ENCODE results near the gene ZNF280A.

ZNF280A gene

DNA sequence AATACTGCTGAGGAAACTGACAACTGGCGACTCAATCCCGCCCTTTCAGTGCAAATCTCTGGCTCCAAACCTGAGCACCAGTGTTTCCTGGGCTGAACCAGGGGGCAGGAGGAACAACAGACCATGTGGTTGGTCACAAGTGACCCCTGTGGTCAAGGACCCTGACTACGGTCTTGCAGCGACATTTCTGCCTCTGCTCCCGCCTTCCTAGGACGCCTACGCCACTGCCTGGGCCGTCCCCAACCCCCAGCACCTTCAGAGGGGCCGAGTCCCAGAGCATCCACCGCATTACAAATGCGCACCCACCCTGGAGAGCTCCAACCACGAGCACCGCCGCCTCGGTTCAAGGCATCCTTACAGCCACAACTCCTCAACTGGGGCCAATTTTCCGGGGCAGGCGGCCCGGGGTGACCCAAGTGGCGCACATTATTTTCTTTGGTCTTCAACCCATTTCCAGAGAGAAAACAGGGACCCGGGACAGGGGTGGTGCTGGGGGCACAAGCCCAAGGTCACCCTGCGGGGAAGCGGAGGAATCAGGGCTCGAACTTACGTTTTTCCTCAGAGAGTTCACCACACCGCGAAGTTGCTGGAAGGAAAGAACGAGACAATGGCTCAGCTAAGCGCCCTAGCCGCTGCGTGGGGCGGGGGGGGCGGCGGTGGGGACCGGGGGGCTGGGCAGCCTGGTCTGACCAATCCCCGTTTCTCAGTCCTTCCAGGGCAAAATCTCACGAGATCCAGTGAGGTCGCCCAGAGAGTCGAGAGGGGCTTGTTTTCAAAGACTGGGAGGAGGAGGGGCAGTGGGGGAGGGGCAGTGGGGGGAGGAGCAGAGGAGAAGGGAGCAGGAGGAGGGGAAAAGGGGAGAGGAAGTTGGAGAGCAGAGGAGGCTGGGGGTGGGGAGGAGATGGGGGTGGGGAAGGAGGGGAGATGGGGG lies 37.2 kb upstream of the ZNF280A start:
- no peak for DNase-seq (ENCODE audit: low read depth)
- no peak overlapping the region for H3K4me3 ChIP-seq (ENCODE audit: control insufficient read depth, low read depth, low read length)
- TF ChIP-seq, protein P1, sequence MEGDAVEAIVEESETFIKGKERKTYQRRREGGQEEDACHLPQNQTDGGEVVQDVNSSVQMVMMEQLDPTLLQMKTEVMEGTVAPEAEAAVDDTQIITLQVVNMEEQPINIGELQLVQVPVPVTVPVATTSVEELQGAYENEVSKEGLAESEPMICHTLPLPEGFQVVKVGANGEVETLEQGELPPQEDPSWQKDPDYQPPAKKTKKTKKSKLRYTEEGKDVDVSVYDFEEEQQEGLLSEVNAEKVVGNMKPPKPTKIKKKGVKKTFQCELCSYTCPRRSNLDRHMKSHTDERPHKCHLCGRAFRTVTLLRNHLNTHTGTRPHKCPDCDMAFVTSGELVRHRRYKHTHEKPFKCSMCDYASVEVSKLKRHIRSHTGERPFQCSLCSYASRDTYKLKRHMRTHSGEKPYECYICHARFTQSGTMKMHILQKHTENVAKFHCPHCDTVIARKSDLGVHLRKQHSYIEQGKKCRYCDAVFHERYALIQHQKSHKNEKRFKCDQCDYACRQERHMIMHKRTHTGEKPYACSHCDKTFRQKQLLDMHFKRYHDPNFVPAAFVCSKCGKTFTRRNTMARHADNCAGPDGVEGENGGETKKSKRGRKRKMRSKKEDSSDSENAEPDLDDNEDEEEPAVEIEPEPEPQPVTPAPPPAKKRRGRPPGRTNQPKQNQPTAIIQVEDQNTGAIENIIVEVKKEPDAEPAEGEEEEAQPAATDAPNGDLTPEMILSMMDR (conservative IDR thresholded peaks at IDR 0.05; ENCODE audit: control insufficient read depth, insufficient read depth, low read depth, low read length), result no peak

DNA sequence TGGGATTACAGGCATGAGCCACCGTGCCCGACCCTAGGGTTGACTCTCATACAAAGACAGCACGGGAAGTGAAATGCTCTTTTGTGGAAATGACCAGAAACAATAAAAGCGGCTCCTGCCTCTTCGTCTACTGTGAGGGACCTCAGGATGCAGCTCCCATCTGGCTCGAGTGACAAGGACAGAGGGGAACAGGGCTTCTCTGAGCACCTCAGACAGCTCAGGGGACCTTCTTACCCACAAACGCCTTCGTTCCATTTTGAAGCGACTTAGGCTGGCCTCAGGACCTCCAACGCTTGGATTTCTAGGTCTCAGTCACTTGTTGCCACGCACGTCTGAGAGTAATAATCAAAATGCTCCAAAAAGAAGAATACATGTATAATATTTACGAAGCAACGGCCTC lies 36.5 kb upstream of the ZNF280A start:
- no peak overlapping the region for H3K4me3 ChIP-seq (ENCODE audit: control insufficient read depth, low read depth, low read length)
- DNase-seq (ENCODE audit: low read depth), result no peak
- TF ChIP-seq, protein P1 (conservative IDR thresholded peaks at IDR 0.05; ENCODE audit: control insufficient read depth, insufficient read depth, low read depth, low read length), result no peak

DNA sequence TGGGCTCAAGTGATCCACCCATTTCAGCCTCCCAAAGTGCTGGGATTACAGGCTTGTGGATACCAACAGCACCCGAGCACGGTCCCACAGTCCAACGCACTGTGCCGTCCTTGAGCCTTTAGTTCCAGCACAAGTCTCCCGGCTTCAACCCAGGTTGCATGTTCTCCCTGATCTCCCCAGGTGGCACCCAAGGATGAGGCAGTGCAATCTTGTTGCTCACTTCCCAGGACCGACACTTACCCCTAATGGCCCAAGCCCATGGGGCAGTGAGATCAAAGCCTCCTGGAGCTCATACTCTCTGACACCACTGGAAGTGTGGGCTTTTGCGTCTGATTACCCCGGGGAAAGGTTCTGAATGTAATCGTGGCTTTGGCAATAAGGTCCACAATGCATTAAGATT lies 35.5 kb upstream of the ZNF280A start:
- no peak overlapping the region for H3K4me3 ChIP-seq (ENCODE audit: control insufficient read depth, low read depth, low read length)
- TF ChIP-seq, protein P1 (conservative IDR thresholded peaks at IDR 0.05; ENCODE audit: control insufficient read depth, insufficient read depth, low read depth, low read length), result no peak
- DNase-seq (ENCODE audit: low read depth), result no peak

DNA sequence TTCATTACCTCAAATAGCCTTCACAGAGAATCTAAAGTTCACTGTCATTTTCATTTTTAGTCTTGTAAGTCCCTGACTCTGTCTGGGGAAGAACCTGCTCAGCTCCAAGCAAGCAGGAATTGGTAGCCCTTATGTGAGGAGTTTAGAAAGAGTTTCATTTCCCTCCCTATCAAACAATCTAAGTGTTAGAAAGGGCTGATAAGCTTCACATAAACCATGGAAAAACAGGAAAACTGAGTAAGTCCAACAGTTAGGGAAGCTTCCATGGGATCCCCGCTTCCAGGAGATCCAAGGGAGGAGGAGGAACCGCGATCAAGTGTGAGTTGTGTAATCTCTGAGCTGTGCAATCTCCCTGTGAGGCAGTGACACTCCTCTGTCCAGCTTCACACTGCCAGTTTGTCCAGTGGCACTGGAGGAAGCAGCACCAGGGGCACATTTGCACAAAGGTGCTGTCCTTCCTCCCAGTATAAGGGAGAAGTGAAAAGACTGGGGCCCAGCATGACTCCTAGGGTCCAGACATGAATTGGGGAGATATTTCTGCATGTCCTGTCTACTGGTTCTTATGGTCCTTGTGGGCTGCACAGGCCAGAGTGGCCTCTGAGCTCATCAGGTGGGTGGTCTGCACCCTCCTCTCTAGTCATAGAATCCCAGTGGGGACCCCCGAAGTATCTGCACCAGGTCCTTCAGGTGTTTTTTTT lies 34.7 kb upstream of the ZNF280A start:
- TF ChIP-seq, protein P1 (conservative IDR thresholded peaks at IDR 0.05; ENCODE audit: control insufficient read depth, insufficient read depth, low read depth, low read length), result no peak
- no peak for DNase-seq (ENCODE audit: low read depth)
- H3K4me3 ChIP-seq (ENCODE audit: control insufficient read depth, low read depth, low read length), result no peak overlapping the region

DNA sequence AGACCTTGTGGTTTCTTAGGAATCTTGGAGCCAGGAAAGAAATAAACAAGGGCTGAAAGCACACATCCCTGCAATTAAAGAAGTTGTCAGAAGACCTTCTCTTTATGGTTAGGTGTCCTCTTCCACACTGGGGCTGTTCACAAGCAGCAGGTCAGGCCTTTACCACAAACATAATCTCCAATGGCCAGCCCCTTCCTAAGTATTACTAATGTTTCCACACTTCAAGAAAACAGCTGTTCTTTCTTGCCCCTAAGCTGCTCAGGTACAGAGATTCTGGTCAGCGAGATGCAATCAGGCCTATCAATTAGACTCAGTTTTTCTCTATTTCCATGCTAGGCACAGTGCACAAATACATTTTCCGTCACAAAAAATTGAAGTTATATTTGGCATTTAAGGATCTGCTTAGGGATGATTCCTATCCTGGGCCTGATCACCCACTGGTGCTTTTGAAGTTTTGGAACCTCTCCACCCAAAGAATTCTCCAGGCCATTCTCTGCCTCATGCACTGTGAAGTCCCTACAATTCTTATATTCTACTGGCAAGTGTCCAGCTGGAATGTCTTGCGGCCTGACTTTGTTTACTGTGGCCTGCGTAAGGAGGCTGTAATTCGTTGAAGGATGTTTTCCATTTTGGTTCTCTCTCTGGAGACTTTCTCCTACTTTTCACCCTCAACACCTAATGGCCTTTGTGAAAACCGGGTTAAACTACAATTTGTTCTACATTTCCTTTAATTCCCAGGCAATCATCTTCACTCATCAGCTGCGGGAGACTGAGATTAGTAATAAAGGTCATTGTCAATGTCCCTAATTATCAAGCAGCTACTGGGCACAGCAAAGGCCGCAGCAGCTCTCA lies 33.9 kb upstream of the ZNF280A start:
- H3K4me3 ChIP-seq (ENCODE audit: control insufficient read depth, low read depth, low read length), result no peak overlapping the region
- TF ChIP-seq, protein P1 (conservative IDR thresholded peaks at IDR 0.05; ENCODE audit: control insufficient read depth, insufficient read depth, low read depth, low read length), result no peak
- no peak for DNase-seq (ENCODE audit: low read depth)

DNA sequence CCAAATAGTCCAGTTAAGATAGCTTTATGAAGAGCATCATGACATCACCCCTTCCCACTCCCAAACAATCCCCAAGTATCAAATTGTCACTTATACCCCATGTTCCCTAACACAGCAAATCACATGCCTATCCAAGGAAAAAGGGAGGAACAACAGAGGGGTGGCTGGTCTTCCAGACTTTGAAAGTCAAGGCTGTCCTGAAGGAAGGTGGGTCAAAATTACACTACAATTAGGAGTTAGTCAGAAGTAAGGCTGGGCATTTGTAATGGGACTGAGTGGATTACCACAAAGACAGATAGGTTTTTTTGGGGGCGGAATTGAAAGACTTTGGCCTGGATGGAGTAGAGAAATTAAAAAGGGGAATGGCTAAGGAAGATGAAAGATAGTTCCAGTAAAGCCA lies 33.1 kb upstream of the ZNF280A start:
- no peak for DNase-seq (ENCODE audit: low read depth)
- TF ChIP-seq, protein P1 (conservative IDR thresholded peaks at IDR 0.05; ENCODE audit: control insufficient read depth, insufficient read depth, low read depth, low read length), result no peak
- H3K4me3 ChIP-seq (ENCODE audit: control insufficient read depth, low read depth, low read length), result no peak overlapping the region
